GM12878 (cell line): Measurements from ENCODE around the gene PLCG2. TPM values are rescaled to one million over a fixed set of nuclear protein-coding genes. Genes with fewer than 3 reads are reported as not detected.

Experiments used
- ATAC-seq: fragments of 200-7000 bp; cut with Tn5 transposase; 3 replicates; pipeline ENCODE4 v1.9.1; 2020; ENCODE audit warnings: mild to moderate bottlenecking, moderate library complexity
- BruUV-seq: library from RNA; stranded (reverse); fragments of 400-500 nt; replicated peaks from 2 replicates; lab custom pipeline; 2021; lab: Mats Ljungman, UMichigan
- CTCF ChIA-PET: fragments of 300-600 bp; sonication (Branson Sonifier 250); formaldehyde crosslinking; extraction: SDS; loops from one replicate; lab custom pipeline; 2021; ENCODE audit warnings: inconsistent platforms; lab: Yijun Ruan, JAX
- POLR2A ChIA-PET: fragments of 350-600 bp; formaldehyde crosslinking; extraction: SDS; loops from one replicate; lab custom pipeline; 2021; ENCODE audit warnings: inconsistent platforms; lab: Charles Lee
- RAD21 ChIA-PET: fragments of 300-600 bp; sonication (Branson Sonifier 250); formaldehyde crosslinking; loops from one replicate; lab custom pipeline; 2023; ENCODE audit warnings: antibody characterized with exemption; ENCODE audit not compliant: unreplicated experiment; lab: Charles Lee
- SMC1A ChIA-PET: fragments of 300-600 bp; sonication (Branson Sonifier 250); formaldehyde crosslinking; loops from one replicate; lab custom pipeline; 2023; ENCODE audit not compliant: unreplicated experiment, uncharacterized antibody; lab: Charles Lee
- DNase-seq: peaks from one replicate; pipeline ENCODE4 v3.0.0-alpha.2; 2011; ENCODE audit warnings: low read depth, low spot score
- FAIRE-seq: peaks from 3 replicates; lab custom pipeline; 2011; peaks lifted over from hg19 to GRCh38; lab: Jason Lieb, UNC
- H2AFZ ChIP-seq: 2 replicates; pipeline ENCODE4 v1.6.0; 2011; ENCODE audit warnings: low read depth, low read length, control low read depth; ENCODE audit not compliant: control insufficient read depth
- H3K27ac ChIP-seq: 2 replicates; pipeline ENCODE4 v1.5.1; 2011; ENCODE audit warnings: control low read depth; ENCODE audit not compliant: control insufficient read depth, insufficient read depth
- H3K27me3 ChIP-seq, 2 experiments: replicated peaks in 1 of 2; 2 replicates each; pipeline versions ENCODE4 v1.6.0 to v1.6.1; 2011; ENCODE audit warnings: low read length in 1 of 2; ENCODE audit not compliant: control insufficient read depth in 2 of 2, insufficient read depth in 2 of 2
- H3K36me3 ChIP-seq, 2 experiments: 2 replicates each; pipeline ENCODE4 v1.5.1; 2011; ENCODE audit warnings: low read length in 1 of 2; ENCODE audit not compliant: control insufficient read depth in 2 of 2, insufficient read depth in 2 of 2
- H3K4me1 ChIP-seq: 2 replicates; pipeline ENCODE4 v1.6.1; 2011; ENCODE audit warnings: mild to moderate bottlenecking, low read length, moderate library complexity, mixed read lengths; ENCODE audit not compliant: control insufficient read depth, insufficient read depth
- H3K4me2 ChIP-seq: 2 replicates; pipeline ENCODE4 v1.6.0; 2011; ENCODE audit warnings: control low read depth; ENCODE audit not compliant: control insufficient read depth, insufficient read depth
- H3K4me3 ChIP-seq: fragments of 200-600 bp; sonication (generic); 2 replicates; pipeline ENCODE4 v1.5.1; 2016
- H3K79me2 ChIP-seq: 2 replicates; pipeline ENCODE4 v1.6.0; 2011; ENCODE audit warnings: low read length; ENCODE audit not compliant: control insufficient read depth, insufficient read depth
- H3K9ac ChIP-seq: 2 replicates; pipeline ENCODE4 v1.8.0; 2011; ENCODE audit warnings: low read length, control low read depth, mixed read lengths; ENCODE audit not compliant: control insufficient read depth, insufficient read depth
- H3K9me3 ChIP-seq: replicated peaks from 3 replicates; pipeline ENCODE4 v1.5.1; 2011; ENCODE audit warnings: mild to moderate bottlenecking, low read length; ENCODE audit not compliant: control insufficient read depth, insufficient read depth
- H4K20me1 ChIP-seq: 2 replicates; pipeline ENCODE4 v1.6.0; 2011; ENCODE audit not compliant: control insufficient read depth, insufficient read depth
- CEBPB ChIP-seq, 2 experiments: fragments of 150-350 bp in 1 of 2; IDR thresholded peaks; 2 replicates each; pipeline ENCODE4 v1.6.1; 2012 to 2014; ENCODE audit warnings: low read depth in 2 of 2, low read length in 2 of 2, borderline replicate concordance in 1 of 2, inconsistent platforms in 1 of 2
- GABPA ChIP-seq: IDR thresholded peaks from 2 replicates; pipeline ENCODE4 v1.6.1; 2014; ENCODE audit warnings: antibody characterized with exemption, low read depth, mild to moderate bottlenecking, inconsistent platforms
- KDM1A ChIP-seq: fragments of 200-600 bp; sonication (generic); IDR thresholded peaks from 2 replicates; pipeline ENCODE4 v1.6.1; 2016; ENCODE audit warnings: borderline replicate concordance
- SMARCA5 ChIP-seq: fragments of 450-650 bp; IDR thresholded peaks from 2 replicates; pipeline ENCODE4 v1.6.1; 2017; ENCODE audit warnings: mild to moderate bottlenecking
- SRF ChIP-seq, 2 experiments: IDR thresholded peaks; 2 replicates each; pipeline ENCODE4 v1.6.1; 2011; ENCODE audit warnings: low read depth in 2 of 2, low read length in 2 of 2, mild to moderate bottlenecking in 1 of 2, moderate library complexity in 1 of 2
- TAF1 ChIP-seq: IDR thresholded peaks from 2 replicates; pipeline ENCODE4 v1.6.1; 2011; ENCODE audit warnings: mild to moderate bottlenecking, low read depth, low read length, borderline replicate concordance
- ZNF217 ChIP-seq: fragments of 450-650 bp; IDR thresholded peaks from 2 replicates; pipeline ENCODE4 v1.6.1; 2017; ENCODE audit warnings: antibody characterized with exemption, mild to moderate bottlenecking
- WGBS: methylation state at CpG from one replicate; pipeline ENCODE4 v1.1.6; 2016; ENCODE audit warnings: low lambda C conversion rate; ENCODE audit not compliant: insufficient replicate concordance, insufficient coverage; ENCODE audit errors: missing lambda C conversion rate; 5-methylcytosine and 5-hydroxymethylcytosine counted together
- in situ Hi-C: fragments of 300-500 bp; cut with MboI; formaldehyde crosslinking; loops from 9 replicates; pipeline ENCODE4 v1.14.3; 2018; ENCODE audit warnings: mixed read lengths
- intact Hi-C: fragments of 100-400 bp; cut with micrococcal nuclease; formaldehyde crosslinking; loops from one replicate; pipeline ENCODE4 v1.14.2; 2022; ENCODE audit not compliant: unreplicated experiment
- polyA plus RNA-seq, 11 experiments: library from polyadenylated mRNA; depleted of rRNA in 4 of 11; unstranded in 6 of 11; stranded (reverse) in 5 of 11; fragments of >200 nt; fragmentation: Nextera tagmentation in 4 of 11; fragmentation: Illumina TruSeq in 1 of 11; extraction: Ambion mirVana in 4 of 11; extraction: Trizol in 1 of 11; gene quantifications; 1 replicate in 1 of 11; 2 replicates in 10 of 11; pipeline versions ENCODE4 v1.2.1 to v1.2.3, GENCODE V29; 2011 to 2016; ENCODE audit warnings: inconsistent platforms in 2 of 11, missing spikeins in 2 of 11, low read depth in 1 of 11
- total RNA-seq, 4 experiments: library from RNA; depleted of rRNA in 3 of 4; stranded (reverse); fragments of >200 nt in 3 of 4; fragmentation: Illumina TruSeq in 1 of 4; extraction: Trizol in 1 of 4; gene quantifications; 2 replicates each; pipeline versions ENCODE4 v1.2.1 to v1.2.3, GENCODE V29; 2013 to 2021
- TF ChIP-seq, protein P1 (sequence below): IDR thresholded peaks from 2 replicates; pipeline ENCODE4 v1.6.1; 2012; ENCODE audit warnings: mild to moderate bottlenecking, low read depth, low read length
- TF ChIP-seq, protein P2 (sequence below): fragments of 450-650 bp; conservative IDR thresholded peaks from 2 replicates; pipeline ENCODE4 v1.6.1; 2017; ENCODE audit warnings: mild to moderate bottlenecking, moderate library complexity

The PLCG2 gene
- total and polyA plus RNA-seq, 10 of the 15 experiments (the other 5 are each of a cell fraction or from before 2014, with no cell fraction given) = 47.6 to 256 (median 149) TPM

DNA sequence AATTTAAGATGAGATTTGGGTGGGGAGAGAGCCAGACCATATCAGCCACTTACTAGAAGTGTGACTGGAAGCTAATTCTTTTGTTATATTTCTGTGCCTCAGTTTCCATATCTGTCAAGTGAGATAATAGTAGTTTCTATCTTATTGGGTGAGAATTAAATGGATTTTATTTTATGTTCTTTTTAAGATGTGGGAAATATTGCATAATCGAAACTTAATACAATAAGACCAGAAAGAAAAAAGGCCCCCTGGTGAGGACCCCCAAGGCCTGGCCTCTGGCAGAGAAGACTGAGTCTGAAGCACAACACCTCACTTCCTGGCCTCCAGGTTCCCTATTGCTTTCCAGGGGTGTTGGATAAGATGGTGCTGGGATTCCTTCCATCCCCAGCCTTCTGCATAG, 13.7 kb downstream of the PLCG2 start (continued):
- no peak for TF ChIP-seq TAF1
- no peak for TF ChIP-seq GABPA
- no peak for TF ChIP-seq SRF (IDR thresholded peaks at IDR 0.05; ENCODE audit: low read depth in 2 of 2, low read length in 2 of 2)

- Histone ChIP-seq H3K9ac (no peak overlapping the region), H3K36me3 (peaks cover 32 to 37% of the 10 kb centered on the region in 2 experiments), H2AFZ (no peak overlapping the region), H3K9me3 (no peaks in the 10 kb centered on the region), H4K20me1 (no peaks in the 10 kb centered on the region; the same call in 1 of the 2 replicates), H3K27ac (no peak overlapping the region; the same call in 1 of the 2 replicates), H3K79me2 (peaks cover 84% of the 10 kb centered on the region), H3K4me2 (peak overlapping the region; percentile 88; the same call in 1 of the 2 replicates), H3K27me3 (no peaks in the 10 kb centered on the region), H3K4me3 (no peak overlapping the region), H3K4me1 (peaks cover 48% of the 10 kb centered on the region)
- SMC1A ChIA-PET = interaction anchor here (0.8 to 8.3 kb wide), 15 partner anchors 9 to 81 kb away, joined by 3 to 86 read pairs (median 7); no protein-coding TSS in a partner anchor
- BruUV-seq = no TSS peak
- FAIRE-seq = no peak
- CTCF ChIA-PET = interaction anchor here (0.7 to 2.2 kb wide), 5 partner anchors 10 to 91 kb away, joined by 3 to 16 read pairs (median 6); no protein-coding TSS in a partner anchor
- intact Hi-C loops = loop anchor here (5.0 kb wide), 1 partner anchor 77 kb away; no protein-coding TSS in a partner anchor
- in situ Hi-C loops = no loop called here
- DNase-seq = no peak
- RAD21 ChIA-PET = interaction anchor here (1.1 to 6.3 kb wide), 8 partner anchors 10 to 79 kb away, joined by 3 to 74 read pairs (median 6); partner anchors contain the start of gene PLCG2
- TF ChIP-seq ZNF217 = 0 out of 2 replicates have a peak, but pooled peaks have one; percentile 51
- TF ChIP-seq SMARCA5 = peak; percentile 36; the same call in 1 of the 2 replicates
- TF ChIP-seq, protein P1, sequence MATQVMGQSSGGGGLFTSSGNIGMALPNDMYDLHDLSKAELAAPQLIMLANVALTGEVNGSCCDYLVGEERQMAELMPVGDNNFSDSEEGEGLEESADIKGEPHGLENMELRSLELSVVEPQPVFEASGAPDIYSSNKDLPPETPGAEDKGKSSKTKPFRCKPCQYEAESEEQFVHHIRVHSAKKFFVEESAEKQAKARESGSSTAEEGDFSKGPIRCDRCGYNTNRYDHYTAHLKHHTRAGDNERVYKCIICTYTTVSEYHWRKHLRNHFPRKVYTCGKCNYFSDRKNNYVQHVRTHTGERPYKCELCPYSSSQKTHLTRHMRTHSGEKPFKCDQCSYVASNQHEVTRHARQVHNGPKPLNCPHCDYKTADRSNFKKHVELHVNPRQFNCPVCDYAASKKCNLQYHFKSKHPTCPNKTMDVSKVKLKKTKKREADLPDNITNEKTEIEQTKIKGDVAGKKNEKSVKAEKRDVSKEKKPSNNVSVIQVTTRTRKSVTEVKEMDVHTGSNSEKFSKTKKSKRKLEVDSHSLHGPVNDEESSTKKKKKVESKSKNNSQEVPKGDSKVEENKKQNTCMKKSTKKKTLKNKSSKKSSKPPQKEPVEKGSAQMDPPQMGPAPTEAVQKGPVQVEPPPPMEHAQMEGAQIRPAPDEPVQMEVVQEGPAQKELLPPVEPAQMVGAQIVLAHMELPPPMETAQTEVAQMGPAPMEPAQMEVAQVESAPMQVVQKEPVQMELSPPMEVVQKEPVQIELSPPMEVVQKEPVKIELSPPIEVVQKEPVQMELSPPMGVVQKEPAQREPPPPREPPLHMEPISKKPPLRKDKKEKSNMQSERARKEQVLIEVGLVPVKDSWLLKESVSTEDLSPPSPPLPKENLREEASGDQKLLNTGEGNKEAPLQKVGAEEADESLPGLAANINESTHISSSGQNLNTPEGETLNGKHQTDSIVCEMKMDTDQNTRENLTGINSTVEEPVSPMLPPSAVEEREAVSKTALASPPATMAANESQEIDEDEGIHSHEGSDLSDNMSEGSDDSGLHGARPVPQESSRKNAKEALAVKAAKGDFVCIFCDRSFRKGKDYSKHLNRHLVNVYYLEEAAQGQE = no peak
- no peak for TF ChIP-seq CEBPB (IDR thresholded peaks at IDR 0.05; ENCODE audit: borderline replicate concordance in 1 of 2, low read depth in 2 of 2, low read length in 2 of 2)
- TF ChIP-seq, protein P2, sequence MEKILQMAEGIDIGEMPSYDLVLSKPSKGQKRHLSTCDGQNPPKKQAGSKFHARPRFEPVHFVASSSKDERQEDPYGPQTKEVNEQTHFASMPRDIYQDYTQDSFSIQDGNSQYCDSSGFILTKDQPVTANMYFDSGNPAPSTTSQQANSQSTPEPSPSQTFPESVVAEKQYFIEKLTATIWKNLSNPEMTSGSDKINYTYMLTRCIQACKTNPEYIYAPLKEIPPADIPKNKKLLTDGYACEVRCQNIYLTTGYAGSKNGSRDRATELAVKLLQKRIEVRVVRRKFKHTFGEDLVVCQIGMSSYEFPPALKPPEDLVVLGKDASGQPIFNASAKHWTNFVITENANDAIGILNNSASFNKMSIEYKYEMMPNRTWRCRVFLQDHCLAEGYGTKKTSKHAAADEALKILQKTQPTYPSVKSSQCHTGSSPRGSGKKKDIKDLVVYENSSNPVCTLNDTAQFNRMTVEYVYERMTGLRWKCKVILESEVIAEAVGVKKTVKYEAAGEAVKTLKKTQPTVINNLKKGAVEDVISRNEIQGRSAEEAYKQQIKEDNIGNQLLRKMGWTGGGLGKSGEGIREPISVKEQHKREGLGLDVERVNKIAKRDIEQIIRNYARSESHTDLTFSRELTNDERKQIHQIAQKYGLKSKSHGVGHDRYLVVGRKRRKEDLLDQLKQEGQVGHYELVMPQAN = no peak
- 0 out of 2 replicates have a peak, but pooled peaks have one; percentile 49 for TF ChIP-seq KDM1A
- WGBS = 98% methylated on average over 3 of the region's 3 CpGs
- POLR2A ChIA-PET = interaction anchor here (0.9 to 2.2 kb wide), 4 partner anchors 9 to 28 kb away, joined by 5 to 10 read pairs (median 8); no protein-coding TSS in a partner anchor
- ATAC-seq = no peak
These were observed 16.1 kb downstream of the PLCG2 start for GRCh38 chr16:81795193-81795592.
